Tibial nerve (tissue), 3 donors: ENCODE measurements around the gene YIPF6.

Experiments
- EP300 ChIP-seq, 2 donors: sonication (generic); formaldehyde crosslinking; IDR thresholded peaks; one replicate each; pipeline ENCODE4 v1.6.1; 2017; ENCODE audit warnings: antibody characterized with exemption in 2 of 2, mild to moderate bottlenecking in 1 of 2
- POLR2A ChIP-seq, 2 donors: fragments of 450-650 bp; IDR thresholded peaks; one replicate each; pipeline ENCODE4 v1.6.1; 2017; ENCODE audit warnings: antibody characterized with exemption in 2 of 2, mild to moderate bottlenecking in 2 of 2, moderate library complexity in 2 of 2

- no peak for TF ChIP-seq POLR2A (IDR thresholded peaks at IDR 0.05)
- TF ChIP-seq EP300 (IDR thresholded peaks at IDR 0.05): no peak
Measured at GRCh38 chrX:68568136-68568535, 69.3 kb downstream of the YIPF6 start.
